ENCODE results near the gene HOTAIR.

GRCh38 chr12:54003625-54004024 lies 28.9 kb upstream of the HOTAIR start:
- TF ChIP-seq CTCF (conservative IDR thresholded peaks at IDR 0.05 in 1 of 2, IDR thresholded peaks at IDR 0.05 in 1 of 2; ENCODE audit: extremely low read depth in 1 of 2, insufficient read depth in 1 of 2, low read depth in 1 of 2, low read length in 2 of 2): no peak
- TF ChIP-seq EZH2 (IDR thresholded peaks at IDR 0.05; ENCODE audit: borderline replicate concordance, low read length): no peak

Data from mammary epithelial cell (primary cell).